NCI-H2171 (cell line): ENCODE data around the gene CCM2L.
"Not testable (repeated sequence)": the region's sequence is repeated elsewhere in the genome, so short reads cannot be mapped to it uniquely, and the experiment has no call there.

ENCODE experiments used
- DNase-seq: peaks from one replicate; lab custom pipeline; 2025; lab: John Stamatoyannopoulos, UW

CCM2L gene

GRCh38 chr20:32028647-32029372 is 18.6 kb downstream of the CCM2L start:
- DNase-seq, result no peak

- no peak for DNase-seq
Observed at GRCh38 chr20:32029561-32029960, 19.3 kb downstream of the CCM2L start.

DNA sequence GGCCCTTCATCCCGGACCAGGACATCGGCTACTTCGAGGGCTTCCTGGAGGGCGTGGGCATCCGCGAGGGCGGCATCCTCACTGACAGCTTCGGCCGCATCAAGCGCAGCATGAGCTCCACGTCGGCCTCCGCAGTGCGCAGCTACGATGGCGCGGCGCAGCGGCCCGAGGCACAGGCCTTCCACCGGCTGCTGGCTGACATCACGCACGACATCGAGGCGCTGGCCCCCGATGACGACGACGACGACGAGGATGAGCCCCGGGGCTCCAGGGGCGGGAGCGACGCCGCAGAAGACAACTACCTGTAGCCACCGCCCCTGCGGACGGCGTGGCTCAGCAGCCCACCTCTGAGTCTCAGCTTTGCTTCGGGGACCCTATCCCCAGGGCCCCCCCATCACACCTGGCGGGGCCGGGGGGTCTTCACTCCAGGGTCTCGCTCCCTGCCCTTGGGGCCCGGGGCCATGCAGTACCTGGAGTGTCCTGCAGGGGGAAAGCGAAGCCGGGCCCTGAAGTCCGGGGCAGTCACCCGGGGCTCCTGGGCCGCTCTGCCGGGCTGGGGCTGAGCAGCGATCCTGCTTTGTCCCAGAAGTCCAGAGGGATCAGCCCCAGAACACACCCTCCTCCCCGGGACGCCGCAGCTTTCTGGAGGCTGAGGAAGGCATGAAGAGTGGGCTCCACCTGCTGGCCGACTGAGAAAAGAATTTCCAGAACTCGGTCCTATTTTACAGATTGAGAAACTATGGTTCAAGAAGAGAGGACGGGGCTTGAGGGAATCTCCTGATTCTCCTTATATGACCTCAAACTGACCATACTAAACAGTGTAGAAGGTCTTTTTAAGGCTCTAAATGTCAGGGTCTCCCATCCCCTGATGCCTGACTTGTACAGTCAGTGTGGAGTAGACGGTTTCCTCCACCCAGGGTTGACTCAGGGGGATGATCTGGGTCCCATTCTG is 21.0 kb downstream of the CCM2L start:
- peak; percentile 83 for DNase-seq

- no peak for DNase-seq
Observed at GRCh38 chr20:32033316-32033715, 23.1 kb downstream of the CCM2L start.

DNA sequence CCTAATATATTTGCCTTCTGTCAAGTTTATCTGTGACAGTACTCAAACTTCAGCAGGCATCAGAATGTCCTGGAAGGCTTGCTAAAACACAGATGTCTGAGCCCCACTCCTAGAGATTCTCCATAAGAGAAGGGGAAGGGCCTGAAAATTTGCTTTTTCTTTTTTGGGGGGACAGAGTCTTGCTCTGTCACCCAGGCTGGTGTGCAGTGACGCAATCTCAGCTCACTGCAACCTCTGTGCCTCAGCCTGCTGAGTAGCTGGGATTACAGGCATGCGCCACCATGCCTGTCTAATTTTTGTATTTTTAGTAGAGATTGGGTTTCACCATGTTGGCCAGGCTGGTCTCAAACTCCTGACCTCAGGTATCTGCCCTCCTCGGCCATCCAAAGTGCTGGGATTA is 23.5 kb downstream of the CCM2L start:
- not testable (repeated sequence) for DNase-seq

DNA sequence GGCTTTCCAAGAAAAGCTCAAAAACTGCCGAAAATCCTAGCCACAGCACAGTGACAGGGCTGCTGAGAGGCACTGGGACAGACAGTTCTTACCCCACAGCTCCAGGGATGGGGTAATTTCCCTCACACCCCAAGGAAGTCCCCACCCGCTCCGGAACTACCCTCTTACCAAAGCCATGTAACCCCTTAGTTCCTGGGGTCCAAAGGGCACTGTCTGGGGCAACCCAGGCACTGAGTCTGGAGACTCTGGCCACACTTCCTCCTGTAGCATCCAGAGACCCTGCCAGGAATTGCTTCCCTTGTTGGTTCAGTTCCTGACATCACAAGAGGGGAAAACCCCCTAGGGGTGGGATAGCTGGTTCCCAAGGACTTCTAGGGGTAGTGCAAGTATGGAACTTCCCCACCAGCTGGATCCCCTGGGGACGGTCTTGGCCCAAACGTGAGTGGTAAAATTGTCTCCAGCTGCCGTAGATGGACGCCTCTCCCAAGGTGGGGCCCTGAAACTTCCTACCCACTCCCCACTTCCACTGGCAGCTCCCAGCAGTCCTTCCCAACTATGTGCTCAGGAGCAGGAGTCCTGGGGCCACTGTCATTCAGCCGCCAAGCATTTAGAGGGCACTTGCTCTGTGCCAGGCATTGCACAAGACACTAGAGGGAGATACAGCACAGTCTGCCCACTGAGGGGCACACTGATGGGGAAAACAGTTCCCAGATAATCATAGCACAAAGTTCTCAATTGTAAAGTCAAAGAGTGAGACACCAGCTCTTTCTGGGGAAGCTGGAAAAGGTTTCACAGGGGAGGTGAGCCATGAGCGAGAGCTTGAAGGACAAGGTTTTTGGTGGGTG is 24.6 kb downstream of the CCM2L start:
- no peak for DNase-seq

GRCh38 chr20:32035426-32035779 is 25.2 kb downstream of the CCM2L start:
- DNase-seq, result no peak

- no peak for DNase-seq
Observed at GRCh38 chr20:32036252-32036651, 26.0 kb downstream of the CCM2L start.

DNA sequence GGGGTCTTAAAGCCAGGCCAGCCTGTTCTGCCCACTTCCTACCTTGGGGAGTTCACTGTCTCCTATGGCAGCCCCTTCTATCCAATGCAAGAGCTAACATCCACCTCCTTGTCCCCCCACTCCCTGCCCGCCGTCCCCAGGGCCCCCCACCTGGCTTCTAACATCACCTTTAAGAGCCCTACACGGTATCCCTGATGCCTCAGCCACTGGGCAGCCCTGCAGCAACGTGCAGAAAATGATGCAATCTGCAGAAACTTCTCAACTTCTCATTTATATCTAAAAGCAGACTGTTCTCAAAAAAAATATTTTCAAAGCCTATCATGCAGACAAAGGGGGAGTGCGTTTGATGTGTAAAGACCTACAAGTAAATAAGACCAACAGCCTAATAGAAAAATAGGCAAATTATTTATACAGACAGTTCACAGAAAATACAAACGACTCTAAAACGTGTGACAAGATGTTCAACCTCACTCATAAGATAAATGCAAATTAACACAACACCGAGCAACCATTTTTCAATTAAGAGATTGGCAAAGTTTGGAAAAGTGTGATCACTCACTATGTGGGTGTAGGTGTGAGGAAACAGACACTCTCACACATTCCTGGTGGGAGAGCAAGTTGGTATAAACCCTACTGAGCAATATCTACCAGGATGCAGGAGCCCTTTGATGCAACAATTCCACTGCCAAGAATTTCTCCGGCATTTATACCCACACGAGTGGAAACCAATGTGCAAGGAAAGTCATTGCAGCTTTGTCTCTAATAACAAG is 26.7 kb downstream of the CCM2L start:
- no peak for DNase-seq

DNA sequence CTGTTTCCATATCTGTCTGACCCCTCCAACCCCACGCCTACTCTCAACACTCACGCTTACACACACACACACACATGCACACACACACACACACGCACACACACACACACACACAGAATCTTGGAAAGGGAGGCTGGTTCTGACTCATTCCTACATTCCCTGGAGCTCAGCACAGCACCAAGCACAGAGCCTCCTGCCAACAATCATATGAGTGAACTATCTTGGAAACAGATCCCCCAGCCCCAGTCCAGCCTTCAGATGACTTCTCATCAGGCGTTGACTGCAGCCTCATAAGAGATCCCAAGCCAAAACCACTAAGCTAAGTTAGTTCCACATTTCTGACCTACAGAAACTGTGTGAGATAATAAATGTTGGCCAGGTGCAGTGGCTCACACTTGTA is 27.7 kb downstream of the CCM2L start:
- DNase-seq, result no peak

DNA sequence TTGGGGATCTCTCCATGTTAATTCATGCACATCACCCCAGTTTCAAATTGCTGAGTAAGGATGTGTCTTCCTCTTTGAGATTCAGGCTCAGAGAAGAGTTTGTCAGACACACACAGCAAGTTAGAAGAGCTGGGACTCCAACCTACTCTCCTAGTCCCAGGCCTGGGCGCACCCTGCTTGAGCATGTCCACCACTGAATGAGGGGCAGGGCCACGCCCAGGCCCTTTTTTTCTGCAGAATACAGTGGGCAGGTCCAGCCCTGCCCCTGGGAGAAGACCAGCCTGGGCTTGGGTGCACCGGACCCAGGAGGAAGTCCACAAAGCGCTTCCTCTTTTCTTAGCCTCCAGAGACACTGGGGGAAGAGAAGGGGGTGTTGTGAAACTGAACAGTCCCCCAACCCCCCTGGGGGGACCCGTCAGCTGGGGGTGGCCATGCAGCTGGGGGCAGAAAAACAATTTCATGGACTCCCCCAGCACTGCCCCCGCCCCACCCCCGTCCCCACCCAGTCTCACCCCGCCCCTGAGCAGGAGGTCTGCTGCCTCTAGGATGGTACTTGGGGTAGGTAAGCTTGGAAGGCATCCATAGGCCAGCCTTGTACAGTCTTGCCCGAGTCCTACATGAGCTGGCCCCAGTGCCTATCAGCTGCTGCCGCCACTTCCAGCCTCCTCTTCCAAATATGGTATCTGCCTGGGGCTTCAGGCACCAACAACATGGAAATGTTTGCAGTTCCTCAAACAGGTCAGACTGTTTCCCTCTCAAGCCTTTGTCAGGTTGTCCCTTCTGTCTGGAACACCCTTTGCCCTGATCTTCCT is 30.1 kb downstream of the CCM2L start:
- DNase-seq, result no peak

- no peak for DNase-seq
Observed at GRCh38 chr20:32045999-32046398, 35.8 kb downstream of the CCM2L start.

DNA sequence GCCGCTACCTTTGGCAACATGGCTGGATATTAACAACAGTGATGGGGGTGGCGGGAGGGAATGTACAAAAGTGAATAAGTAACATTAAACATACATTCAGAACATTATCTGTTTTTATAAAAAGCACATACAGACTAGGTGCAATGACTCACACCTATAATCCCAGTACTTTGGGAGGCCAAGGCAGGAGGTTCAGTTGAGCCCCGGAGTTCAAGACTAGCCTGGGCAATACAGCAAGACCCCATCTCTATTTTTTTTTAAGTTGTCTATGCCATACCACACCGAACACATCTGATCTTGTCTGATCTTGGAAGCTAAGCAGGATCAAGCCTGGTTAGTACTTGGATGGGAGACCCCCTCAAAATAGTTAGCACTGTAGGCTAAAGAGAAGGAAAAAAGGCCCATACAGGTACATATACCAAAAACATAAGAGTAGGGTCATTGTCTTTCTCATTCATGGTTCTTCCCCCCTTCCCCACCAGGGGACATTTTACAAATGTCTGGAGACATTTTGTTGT is 40.1 kb downstream of the CCM2L start:
- DNase-seq, result no peak

DNA sequence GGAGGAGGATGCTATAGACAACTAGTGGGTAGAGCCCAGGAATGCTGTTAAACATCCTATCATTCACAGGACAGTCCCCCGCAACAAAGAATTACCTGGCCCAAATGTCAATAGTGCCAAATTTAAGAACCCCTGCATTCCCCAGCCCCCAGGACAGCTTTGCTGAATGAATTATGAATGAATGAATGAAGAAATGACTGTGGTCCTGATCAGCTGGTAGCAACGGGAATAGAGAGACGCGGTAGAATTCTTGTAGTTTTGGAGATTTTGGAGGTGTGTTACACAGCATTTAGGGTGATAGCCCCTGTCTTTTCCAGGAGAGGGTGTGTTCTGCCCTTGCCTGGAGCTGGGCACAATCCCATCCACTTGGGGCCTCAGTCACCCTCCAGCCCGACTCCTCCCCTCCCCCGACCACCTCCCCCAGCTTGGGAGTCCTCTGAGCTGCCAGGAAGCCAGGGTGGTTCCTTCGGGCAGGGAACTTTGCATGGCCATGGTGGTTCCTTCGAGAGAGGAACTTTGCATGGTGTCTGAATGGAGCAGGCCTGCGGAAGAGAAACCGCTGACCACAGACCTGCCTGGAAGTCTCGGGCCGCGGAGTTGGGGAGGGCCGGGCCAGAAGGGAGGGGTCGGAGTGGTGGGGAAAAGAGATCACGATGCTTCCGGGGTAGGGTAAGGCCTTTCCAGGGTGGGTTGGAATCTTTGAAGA is 40.8 kb downstream of the CCM2L start:
- DNase-seq, result no peak

- DNase-seq, result no peak
Observed at GRCh38 chr20:32051720-32052089, 41.5 kb downstream of the CCM2L start.

GRCh38 chr20:32052090-32052777 is 42.0 kb downstream of the CCM2L start, which contains the start of gene HCK:
Gene HCK (plus strand): TSS chr20:32052242.
- no peak for DNase-seq

GRCh38 chr20:32052778-32053362 is 42.6 kb downstream of the CCM2L start:
- no peak for DNase-seq

- DNase-seq, result no peak
Observed at GRCh38 chr20:32053648-32054047, 43.4 kb downstream of the CCM2L start.
